K562 (cell line): ENCODE results near the gene PLSCR3. TPM values are rescaled to one million over a fixed set of nuclear protein-coding genes. Genes with fewer than 3 reads are reported as not detected.
A peak's percentile ranks its signal among the peaks of the same experiment; 100 is the strongest.

Experiments used
- ATAC-seq: fragments of 200-7000 bp; cut with Tn5 transposase; 3 replicates; pipeline ENCODE4 v1.9.1; 2020; ENCODE audit warnings: moderate library complexity
- BruUV-seq: library from RNA; stranded (reverse); fragments of 400-500 nt; replicated peaks from 2 replicates; lab custom pipeline; 2021; lab: Mats Ljungman, UMichigan
- CTCF ChIA-PET: fragments of 300-600 bp; formaldehyde crosslinking; extraction: SDS; loops from one replicate; lab custom pipeline; 2021; ENCODE audit warnings: low intra/inter-chr PET ratio; lab: Yijun Ruan, JAX
- POLR2A ChIA-PET: fragments of 300-600, 350-650 bp; sonication (Branson Sonifier 250); formaldehyde crosslinking; extraction: SDS; loops from one replicate; lab custom pipeline; 2021; ENCODE audit warnings: antibody characterized with exemption, inconsistent platforms; lab: Yijun Ruan, JAX
- DNase-seq, 4 experiments: peaks; one replicate each; pipeline versions ENCODE4 v3.0.0 to v3.0.0-alpha.2; 2011 to 2018; ENCODE audit warnings: low spot score in 3 of 4, mixed read lengths in 3 of 4; ENCODE audit errors: extremely low read depth in 1 of 4
- FAIRE-seq: peaks from 2 replicates; lab custom pipeline; 2011; peaks lifted over from hg19 to GRCh38; lab: Jason Lieb, UNC
- H2AFZ ChIP-seq: 2 replicates; pipeline ENCODE4 v1.6.0; 2011; ENCODE audit warnings: low read depth, low read length, control low read depth, inconsistent platforms
- H3K27ac ChIP-seq: fragments of 200-600 bp; 3 replicates; pipeline ENCODE4 v1.8.0; 2011; ENCODE audit warnings: low read depth, mild to moderate bottlenecking, control low read depth, inconsistent platforms, low read length, moderate library complexity, mixed read lengths; ENCODE audit errors: extremely low read depth
- H3K27me3 ChIP-seq, 2 experiments: fragments of 300-600 bp in 1 of 2; 2 replicates in 1 of 2; 3 replicates in 1 of 2; pipeline versions ENCODE4 v1.6.0 to v1.8.0; 2011; ENCODE audit warnings: inconsistent platforms in 2 of 2, low read length in 2 of 2, mild to moderate bottlenecking in 1 of 2, mixed read lengths in 1 of 2, moderate library complexity in 1 of 2; ENCODE audit not compliant: control insufficient read depth in 2 of 2, insufficient read depth in 2 of 2
- H3K36me3 ChIP-seq: fragments of 300-600 bp; 3 replicates; pipeline ENCODE4 v1.8.0; 2011; ENCODE audit warnings: mild to moderate bottlenecking, low read length, inconsistent platforms; ENCODE audit not compliant: control insufficient read depth, insufficient read depth
- H3K4me1 ChIP-seq, 2 experiments: fragments of 200-600 bp in 1 of 2; replicated peaks in 1 of 2; 2 replicates in 1 of 2; 3 replicates in 1 of 2; pipeline versions ENCODE4 v1.5.1 to v1.8.0; 2011; ENCODE audit warnings: inconsistent platforms in 2 of 2, low read length in 2 of 2, mild to moderate bottlenecking in 1 of 2, mixed read lengths in 1 of 2, moderate library complexity in 1 of 2; ENCODE audit not compliant: control insufficient read depth in 2 of 2, insufficient read depth in 2 of 2
- H3K4me2 ChIP-seq: 2 replicates; pipeline ENCODE4 v1.6.1; 2011; ENCODE audit warnings: low read length, control low read depth, inconsistent platforms, mixed read lengths; ENCODE audit not compliant: insufficient read depth
- H3K4me3 ChIP-seq: fragments of 200-600 bp; sonication (generic), shearing (Covaris generic); 2 replicates; pipeline ENCODE4 v1.5.1; 2016; ENCODE audit warnings: control low read depth, inconsistent platforms
- H3K79me2 ChIP-seq: fragments of 200-600 bp; 3 replicates; pipeline ENCODE4 v1.8.0; 2011; ENCODE audit warnings: low read length, inconsistent platforms; ENCODE audit not compliant: control insufficient read depth, insufficient read depth
- H3K9ac ChIP-seq, 2 experiments: 2 replicates each; pipeline versions ENCODE4 v1.6.0 to v1.6.1; 2011; ENCODE audit warnings: low read depth in 2 of 2, low read length in 2 of 2, control low read depth in 1 of 2, inconsistent platforms in 1 of 2, mild to moderate bottlenecking in 1 of 2, mixed read lengths in 1 of 2; ENCODE audit not compliant: insufficient read depth in 1 of 2
- H3K9me1 ChIP-seq: one replicate; pipeline ENCODE4 v1.6.0; 2011; ENCODE audit warnings: inconsistent platforms, mild to moderate bottlenecking, low read length, moderate library complexity; ENCODE audit not compliant: control insufficient read depth, insufficient read depth
- H3K9me3 ChIP-seq: replicated peaks from 2 replicates; pipeline ENCODE4 v1.5.1; 2011; ENCODE audit warnings: low read depth, low read length, inconsistent platforms; ENCODE audit not compliant: control insufficient read depth, insufficient read depth
- H4K20me1 ChIP-seq: replicated peaks from 2 replicates; pipeline ENCODE4 v1.6.1; 2011; ENCODE audit warnings: low read length, inconsistent platforms, mixed read lengths; ENCODE audit not compliant: control insufficient read depth, insufficient read depth
- ATF6 ChIP-seq: sonication (generic); formaldehyde crosslinking; IDR thresholded peaks from 2 replicates; pipeline ENCODE4 v1.4.0; 2020; ENCODE audit warnings: mild to moderate bottlenecking, missing genetic modification reagents
- CBFA2T3 ChIP-seq: fragments of 450-650 bp; IDR thresholded peaks from 2 replicates; pipeline ENCODE4 v1.6.1; 2017
- CREB3L1 ChIP-seq: fragments of 450-650 bp; IDR thresholded peaks from 2 replicates; pipeline ENCODE4 v1.6.1; 2014; ENCODE audit warnings: low read depth, mild to moderate bottlenecking, moderate library complexity, borderline replicate concordance
- E2F1 ChIP-seq: sonication (generic); formaldehyde crosslinking; IDR thresholded peaks from 2 replicates; pipeline ENCODE4 v1.8.1; 2023; ENCODE audit warnings: mild to moderate bottlenecking, missing genetic modification reagents, moderate library complexity
- ETV1 ChIP-seq: fragments of 450-650 bp; conservative IDR thresholded peaks from 2 replicates; pipeline ENCODE4 v1.6.1; 2016; ENCODE audit warnings: missing genetic modification characterization, control low read depth, low read depth, missing compliant biosample characterization
- JUND ChIP-seq, 2 experiments: IDR thresholded peaks; 2 replicates in 1 of 2; 3 replicates in 1 of 2; pipeline ENCODE4 v1.6.1; 2011; ENCODE audit warnings: borderline replicate concordance in 2 of 2, low read depth in 2 of 2, low read length in 2 of 2, improper control_type of control experiment in 1 of 2, missing biosample characterization in 1 of 2, missing genetic modification characterization in 1 of 2, missing genetic modification reagents in 1 of 2
- MAFF ChIP-seq: IDR thresholded peaks from 2 replicates; pipeline ENCODE4 v1.6.1; 2012; ENCODE audit warnings: low read length, improper control_type of control experiment
- MCM3 ChIP-seq: fragments of 450-650 bp; IDR thresholded peaks from 2 replicates; pipeline ENCODE4 v1.6.1; 2016
- MCM5 ChIP-seq: fragments of 450-650 bp; IDR thresholded peaks from 2 replicates; pipeline ENCODE4 v1.6.1; 2016; ENCODE audit warnings: low read depth
- NFIC ChIP-seq: fragments of 450-650 bp; IDR thresholded peaks from 2 replicates; pipeline ENCODE4 v1.6.1; 2017; ENCODE audit warnings: mild to moderate bottlenecking, inconsistent platforms
- NUFIP1 ChIP-seq: fragments of 450-650 bp; IDR thresholded peaks from 2 replicates; pipeline ENCODE4 v1.6.1; 2018; ENCODE audit not compliant: partially characterized antibody
- PCBP2 ChIP-seq: fragments of 200-400 bp; formaldehyde crosslinking; IDR thresholded peaks from 2 replicates; pipeline ENCODE4 v1.6.1; 2018; ENCODE audit warnings: low read length, low read depth, mild to moderate bottlenecking, moderate library complexity; ENCODE audit not compliant: poor library complexity, severe bottlenecking
- PHF20 ChIP-seq: fragments of 450-650 bp; IDR thresholded peaks from 2 replicates; pipeline ENCODE4 v1.6.1; 2018; ENCODE audit not compliant: partially characterized antibody
- ZBTB7A ChIP-seq: IDR thresholded peaks from 2 replicates; pipeline ENCODE4 v1.6.1; 2011; ENCODE audit warnings: low read depth, mild to moderate bottlenecking, low read length, moderate library complexity, borderline replicate concordance; ENCODE audit not compliant: control insufficient read depth
- ZNF133 ChIP-seq: fragments of 250-450 bp; sonication (Bioruptor Pico); IDR thresholded peaks from 2 replicates; pipeline ENCODE4 v1.4.0; 2020; ENCODE audit warnings: mild to moderate bottlenecking
- ZNF740 ChIP-seq, 3 experiments: fragments of 200-800 bp in 1 of 3; sonication (Bioruptor generic) in 1 of 3; sonication (generic) in 1 of 3; formaldehyde crosslinking in 1 of 3; IDR thresholded peaks; 2 replicates each; pipeline versions ENCODE4 v1.6.1 to v1.8.0; 2016 to 2022; ENCODE audit warnings: mild to moderate bottlenecking in 2 of 3, missing compliant biosample characterization in 2 of 3, missing genetic modification characterization in 2 of 3, missing genetic modification reagents in 1 of 3
- WGBS: fragments of 100-300 bp; shearing (Covaris generic); methylation state at CpG from one replicate; pipeline ENCODE4 v1.1.6; 2016; ENCODE audit warnings: low coverage, mixed read lengths; ENCODE audit not compliant: insufficient coverage; ENCODE audit errors: missing lambda C conversion rate; 5-methylcytosine and 5-hydroxymethylcytosine counted together
- in situ Hi-C: fragments of 300-500 bp; cut with MboI; formaldehyde crosslinking; loops from 4 replicates; pipeline ENCODE4 v1.15.0; 2018; ENCODE audit warnings: inconsistent platforms, mixed read lengths
- intact Hi-C: fragments of 100-400 bp; cut with micrococcal nuclease; formaldehyde crosslinking; loops from 2 replicates; pipeline ENCODE4 v1.14.2; 2022
- polyA plus RNA-seq, 8 experiments: library from polyadenylated mRNA; depleted of rRNA in 4 of 8; stranded (reverse) in 5 of 8; unstranded in 3 of 8; fragments of >200 nt; fragmentation: Nextera tagmentation in 2 of 8; fragmentation: Illumina TruSeq in 1 of 8; extraction: Ambion mirVana in 2 of 8; extraction: Trizol in 1 of 8; gene quantifications; 2 replicates each; pipeline versions ENCODE4 v1.2.1 to v1.2.3, GENCODE V29; 2011 to 2014; ENCODE audit warnings: inconsistent platforms in 1 of 8, missing spikeins in 1 of 8
- total RNA-seq, 7 experiments: library from RNA; depleted of rRNA in 6 of 7; stranded (reverse); fragments of >200 nt in 6 of 7; fragmentation: Illumina TruSeq in 2 of 7; extraction: Trizol in 2 of 7; gene quantifications; 2 replicates each; pipeline versions ENCODE4 v1.2.1 to v1.2.3, GENCODE V29; 2011 to 2021; ENCODE audit warnings: low replicate concordance in 1 of 7

PLSCR3 gene
- total and polyA plus RNA-seq, 9 of the 15 experiments (the other 6 are each of a cell fraction or from before 2014, with no cell fraction given) = 3.2 to 16.8 (median 4.5) TPM

GRCh38 chr17:7440834-7441195 is 46.5 kb upstream of the PLSCR3 start:
- in situ Hi-C loops (no loop called here), intact Hi-C loops (no loop called here)
- Histone ChIP-seq H4K20me1 (no peaks in the 10 kb centered on the region), H3K4me1 (peaks cover 20 to 74% of the 10 kb centered on the region in 2 experiments; a peak in 4 of 5 replicates), H3K9ac (peak overlapping the region in 1 of 2 experiments; percentile 84; a peak in 3 of 4 replicates), H3K79me2 (peaks cover 7% of the 10 kb centered on the region; the same call in 2 of the 3 replicates), H3K4me2 (peak overlapping the region; percentile 54; the same call in 1 of the 2 replicates), H3K36me3 (no peaks in the 10 kb centered on the region), H3K27ac (no peak overlapping the region; the same call in 2 of the 3 replicates), H3K9me1 (peaks cover 3% of the 10 kb centered on the region), H3K9me3 (no peaks in the 10 kb centered on the region), H2AFZ (0 out of 2 replicates have a peak overlapping the region, but pooled peaks have one; percentile 47), H3K4me3 (no peak overlapping the region), H3K27me3 (no peaks in the 10 kb centered on the region)
- POLR2A ChIA-PET = interaction anchor here (0.6 to 2.0 kb wide), 5 partner anchors 36 to 68 kb away, joined by 3 to 8 read pairs (median 6); partner anchors contain the start of genes POLR2A and ZBTB4
- CTCF ChIA-PET = no interaction called here
- peak; percentile 50 for ATAC-seq
- 3% methylated on average over 10 of the region's 12 CpGs for WGBS
- DNase-seq = peak; percentile 52 to 67 (median 52)
- no TSS peak for BruUV-seq
- peak; percentile 74 for FAIRE-seq
- TF ChIP-seq MAFF = peak; percentile 53; the same call in 1 of the 2 replicates
- no peak for TF ChIP-seq PHF20
- TF ChIP-seq NFIC = peak; percentile 6; the same call in 1 of the 2 replicates
- no peak for TF ChIP-seq PCBP2
- no peak for TF ChIP-seq ETV1
- no peak for TF ChIP-seq ATF6 (CRISPR knock-in tag)
- TF ChIP-seq NUFIP1 = no peak
- TF ChIP-seq MCM5 = no peak
- peak; percentile 68; the same call in 1 of the 2 replicates for TF ChIP-seq CREB3L1
- TF ChIP-seq ZNF740 (CRISPR knock-in tag; IDR thresholded peaks at IDR 0.05) = 0 out of 2 replicates have a peak, but pooled peaks have one; percentile 39
- no peak for TF ChIP-seq ZNF740 (tag; IDR thresholded peaks at IDR 0.05)
- TF ChIP-seq ZBTB7A = 0 out of 2 replicates have a peak, but pooled peaks have one; percentile 7
- TF ChIP-seq MCM3 = no peak
- TF ChIP-seq ZNF133 = no peak
- 0 out of 2 replicates have a peak, but pooled peaks have one; percentile 12 for TF ChIP-seq JUND (IDR thresholded peaks at IDR 0.05; ENCODE audit: borderline replicate concordance, low read depth, low read length)
- no peak for TF ChIP-seq JUND (tag; IDR thresholded peaks at IDR 0.05; ENCODE audit: borderline replicate concordance, low read depth, low read length)
- TF ChIP-seq E2F1 (CRISPR knock-in tag) = no peak
- peak; percentile 4; the same call in 1 of the 2 replicates for TF ChIP-seq CBFA2T3
